Prostate gland (tissue), 2 donors: ENCODE measurements around the gene HPS5. TPM values are rescaled to one million over a fixed set of nuclear protein-coding genes. Genes with fewer than 3 reads are reported as not detected.

Experiments used
- DNase-seq: peaks from one replicate; pipeline ENCODE4 v3.0.0-alpha.2; 2019; ENCODE audit warnings: low spot score
- H3K27ac ChIP-seq, 2 donors: fragments of 200-600 bp; sonication (generic); 2 replicates each; pipeline ENCODE4 v1.5.1; 2017 to 2019
- H3K27me3 ChIP-seq: fragments of 200-600 bp; sonication (generic); replicated peaks from 2 replicates; pipeline ENCODE4 v1.5.1; 2019; ENCODE audit not compliant: insufficient read depth
- H3K36me3 ChIP-seq, 2 donors: fragments of 200-600 bp; sonication (generic); 1 replicate in 1 of 2; 2 replicates in 1 of 2; pipeline versions ENCODE4 v1.5.1 to v1.8.1; 2017 to 2019
- H3K4me1 ChIP-seq: fragments of 200-600 bp; sonication (generic); replicated peaks from 2 replicates; pipeline ENCODE4 v1.5.1; 2019
- H3K4me3 ChIP-seq, 2 donors: fragments of 200-600 bp; sonication (generic); 2 replicates each; pipeline ENCODE4 v1.5.1; 2017 to 2019
- H3K9me3 ChIP-seq: fragments of 200-600 bp; sonication (generic); 2 replicates; pipeline ENCODE4 v1.5.1; 2017
- CTCF ChIP-seq, 4 experiments: fragments of 200-600 bp in 2 of 4; fragments of 450-650 bp in 2 of 4; sonication (generic) in 2 of 4; IDR thresholded peaks; 1 replicate in 3 of 4; 2 replicates in 1 of 4; pipeline ENCODE4 v1.5.1; 2016 to 2019; ENCODE audit warnings: antibody characterized with exemption in 4 of 4, mild to moderate bottlenecking in 2 of 4, moderate library complexity in 2 of 4
- POLR2A ChIP-seq: fragments of 450-650 bp; IDR thresholded peaks from one replicate; pipeline ENCODE4 v1.6.1; 2016; ENCODE audit warnings: antibody characterized with exemption, mild to moderate bottlenecking
- POLR2AphosphoS5 ChIP-seq: sonication (generic); formaldehyde crosslinking; IDR thresholded peaks from one replicate; pipeline ENCODE4 v1.6.1; 2017; ENCODE audit warnings: antibody characterized with exemption
- whole genome bisulfite sequencing: methylation state at CpG from one replicate; pipeline ENCODE4 v1.1.5; 2018; 5-methylcytosine and 5-hydroxymethylcytosine counted together
- intact Hi-C: fragments of 100-400 bp; cut with DNase I; formaldehyde crosslinking; loops from one replicate; pipeline ENCODE4 v1.14.2; 2022
- total RNA-seq, 2 donors: library from RNA; depleted of rRNA; stranded (reverse); fragments of >200 nt; gene quantifications; one replicate each; pipeline ENCODE4 v1.1.0, GENCODE V29; 2016

Gene HPS5
- total RNA-seq, 2 donors from 2014 or later: 20.5 to 56.0 TPM

DNA sequence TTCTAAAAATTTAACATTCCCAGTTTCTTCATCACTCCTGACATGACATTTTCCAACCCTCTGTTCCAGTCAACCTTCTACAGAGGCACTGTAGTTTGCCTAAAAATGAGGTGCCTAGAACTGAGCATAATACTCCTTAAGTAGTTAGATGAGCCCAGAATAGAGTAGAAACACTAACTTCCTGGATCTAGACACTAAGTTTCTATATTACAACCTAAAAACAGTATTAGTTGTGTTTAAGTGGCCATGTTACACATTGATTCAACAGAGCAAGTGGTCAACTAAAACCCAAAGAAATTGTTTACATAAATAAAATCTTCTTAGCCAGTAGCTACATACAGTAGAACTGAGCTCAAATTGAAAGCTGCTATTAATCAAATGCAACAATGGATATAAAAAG is 1.3 kb downstream of the HPS5 start:
- Histone ChIP-seq H3K27ac (no peak overlapping the region), H3K9me3 (no peaks in the 10 kb centered on the region), H3K27me3 (no peaks in the 10 kb centered on the region), H3K4me3 (no peak overlapping the region), H3K36me3 (no peaks in the 10 kb centered on the region), H3K4me1 (peaks cover 11% of the 10 kb centered on the region)
- DNase-seq: no peak
- no peak for TF ChIP-seq POLR2AphosphoS5
- TF ChIP-seq POLR2A: no peak
- no peak for TF ChIP-seq CTCF (IDR thresholded peaks at IDR 0.05)
- intact Hi-C loops: loop anchor here (5.0 kb wide), 2 partner anchors 207 to 382 kb away; partner anchors contain the start of gene TSG101

DNA sequence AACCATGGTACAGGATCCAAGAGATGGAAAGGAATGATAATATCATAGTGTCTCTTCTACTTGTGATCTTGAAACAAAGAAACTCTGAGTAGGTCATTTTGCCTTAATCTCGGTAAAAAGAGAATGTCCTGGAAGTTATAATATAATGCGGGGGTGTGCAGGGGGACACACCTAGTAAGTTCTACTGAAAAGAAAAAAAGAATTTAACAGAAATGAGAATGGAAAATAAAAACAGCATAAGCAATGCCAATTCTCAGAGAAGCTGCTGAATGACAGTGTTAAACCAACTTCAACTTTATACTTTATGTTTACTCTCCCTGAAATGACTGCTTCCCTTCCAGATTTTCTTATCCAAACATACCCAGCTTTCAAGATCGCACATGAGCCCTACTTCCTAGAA is 2.0 kb downstream of the HPS5 start:
- Histone ChIP-seq H3K4me1 (peaks cover 11% of the 10 kb centered on the region), H3K9me3 (no peaks in the 10 kb centered on the region), H3K27ac (no peak overlapping the region), H3K36me3 (no peaks in the 10 kb centered on the region), H3K4me3 (no peak overlapping the region), H3K27me3 (no peaks in the 10 kb centered on the region)
- DNase-seq: no peak
- intact Hi-C loops: loop anchor here (5.0 kb wide), 2 partner anchors 207 to 382 kb away; partner anchors contain the start of gene TSG101
- TF ChIP-seq CTCF (IDR thresholded peaks at IDR 0.05) (no peak), POLR2AphosphoS5 (no peak), POLR2A (no peak)
- 73% methylated on average over 3 of the region's 3 CpGs for WGBS

DNA sequence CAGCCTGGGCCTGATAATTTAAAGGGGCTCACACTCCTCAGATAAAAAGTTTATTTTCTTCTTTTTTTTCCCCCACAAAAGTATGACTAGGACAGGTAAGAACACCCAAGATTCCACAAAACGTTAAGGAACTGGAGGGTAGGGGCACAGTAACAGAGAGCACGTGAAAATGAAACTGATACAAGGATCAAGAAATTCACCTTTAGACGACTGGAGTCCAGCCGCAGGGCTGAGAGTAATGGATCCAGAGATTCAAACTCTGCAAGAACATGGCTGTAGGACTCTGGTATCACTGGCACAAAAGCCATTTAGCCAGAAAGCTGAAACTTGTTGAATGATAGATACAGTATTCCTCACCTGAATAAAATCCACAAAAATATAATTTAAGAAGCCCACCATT is 4.4 kb downstream of the HPS5 start:
- H3K27me3 ChIP-seq: no peaks in the 10 kb centered on the region
- H3K4me3 ChIP-seq: no peak overlapping the region
- H3K36me3 ChIP-seq: no peaks in the 10 kb centered on the region
- no peak for DNase-seq
- TF ChIP-seq POLR2AphosphoS5: no peak
- TF ChIP-seq POLR2A: no peak
- no peak for TF ChIP-seq CTCF (IDR thresholded peaks at IDR 0.05)
- no peaks in the 10 kb centered on the region for H3K4me1 ChIP-seq
- no peaks in the 10 kb centered on the region for H3K9me3 ChIP-seq
- no peak overlapping the region for H3K27ac ChIP-seq
- 93% methylated on average over 4 of the region's 4 CpGs for WGBS
- intact Hi-C loops: no loop called here

GRCh38 chr11:18315893-18316292 is 6.0 kb downstream of the HPS5 start:
- Histone ChIP-seq H3K4me3 (no peak overlapping the region), H3K27me3 (no peaks in the 10 kb centered on the region), H3K27ac (no peak overlapping the region), H3K36me3 (no peaks in the 10 kb centered on the region), H3K4me1 (no peaks in the 10 kb centered on the region), H3K9me3 (no peaks in the 10 kb centered on the region)
- no peak for DNase-seq
- WGBS: 100% methylated on average over 2 of the region's 2 CpGs
- intact Hi-C loops: no loop called here
- no peak for TF ChIP-seq POLR2A
- TF ChIP-seq CTCF (IDR thresholded peaks at IDR 0.05): no peak
- no peak for TF ChIP-seq POLR2AphosphoS5

- Histone ChIP-seq H3K27ac (no peak overlapping the region), H3K9me3 (no peaks in the 10 kb centered on the region), H3K4me1 (no peaks in the 10 kb centered on the region), H3K27me3 (no peaks in the 10 kb centered on the region), H3K36me3 (no peaks in the 10 kb centered on the region), H3K4me3 (no peak overlapping the region)
- DNase-seq: no peak
- intact Hi-C loops: no loop called here
- TF ChIP-seq POLR2A (no peak), CTCF (IDR thresholded peaks at IDR 0.05) (no peak), POLR2AphosphoS5 (no peak)
- 88% methylated on average over 9 of the region's 9 CpGs for WGBS
These were observed 7.0 kb downstream of the HPS5 start for GRCh38 chr11:18314784-18315523.
